H1 (cell line): ENCODE data around the gene LPP. TPM values are rescaled to one million over a fixed set of nuclear protein-coding genes. Genes with fewer than 3 reads are reported as not detected.

Experiments used
- CTCF ChIA-PET: fragments of 300-600 bp; sonication (Branson Sonifier 250); formaldehyde crosslinking; loops from one replicate; lab custom pipeline; 2021; ENCODE audit not compliant: partially characterized antibody; lab: Charles Lee
- POLR2A ChIA-PET: fragments of 300-600 bp; sonication (Branson Sonifier 250); formaldehyde crosslinking; loops from one replicate; lab custom pipeline; 2021; ENCODE audit warnings: inconsistent platforms; ENCODE audit not compliant: partially characterized antibody; lab: Charles Lee
- DNase-seq, 2 experiments: peaks; one replicate each; pipeline versions ENCODE4 v3.0.0 to v3.0.0-alpha.2; 2010 to 2022; ENCODE audit warnings: low spot score in 2 of 2, low read depth in 1 of 2, mixed read lengths in 1 of 2
- FAIRE-seq: peaks from 2 replicates; lab custom pipeline; 2011; peaks lifted over from hg19 to GRCh38; lab: Jason Lieb, UNC
- H2AFZ ChIP-seq: 2 replicates; pipeline ENCODE4 v1.8.1; 2012; ENCODE audit warnings: low read length, inconsistent platforms
- H2AK5ac ChIP-seq: 2 replicates; pipeline ENCODE4 v1.6.1; 2013; ENCODE audit warnings: low read depth, low read length
- H2BK120ac ChIP-seq: replicated peaks from 2 replicates; pipeline ENCODE3; 2013; ENCODE audit warnings: low read depth, low read length, inconsistent platforms
- H2BK12ac ChIP-seq: 2 replicates; pipeline ENCODE4 v1.6.1; 2013; ENCODE audit warnings: low read depth, low read length
- H2BK15ac ChIP-seq: 2 replicates; pipeline ENCODE4 v1.6.1; 2013; ENCODE audit warnings: low read length
- H2BK20ac ChIP-seq: 2 replicates; pipeline ENCODE4 v1.6.1; 2013; ENCODE audit warnings: low read length
- H2BK5ac ChIP-seq: 2 replicates; pipeline ENCODE4 v1.6.1; 2013; ENCODE audit warnings: low read depth, low read length
- H3K14ac ChIP-seq: 2 replicates; pipeline ENCODE4 v1.6.1; 2013; ENCODE audit warnings: inconsistent platforms; ENCODE audit not compliant: insufficient read length
- H3K18ac ChIP-seq: 2 replicates; pipeline ENCODE4 v1.6.1; 2013; ENCODE audit warnings: low read length; ENCODE audit errors: extremely low read depth
- H3K23ac ChIP-seq: 2 replicates; pipeline ENCODE4 v1.6.1; 2013; ENCODE audit warnings: inconsistent platforms; ENCODE audit not compliant: insufficient read length
- H3K23me2 ChIP-seq: 2 replicates; pipeline ENCODE4 v1.6.1; 2013; ENCODE audit warnings: low read depth, low read length
- H3K27ac ChIP-seq: 2 replicates; pipeline ENCODE4 v1.6.1; 2011; ENCODE audit warnings: low read depth, low read length, inconsistent platforms
- H3K27me3 ChIP-seq, 4 experiments: replicated peaks in 1 of 4; 1 replicate in 1 of 4; 2 replicates in 3 of 4; pipeline versions ENCODE4 v1.6.1 to v1.8.1; 2011 to 2013; ENCODE audit warnings: low read length in 3 of 4, mild to moderate bottlenecking in 3 of 4, inconsistent platforms in 2 of 4, mixed read lengths in 2 of 4, moderate library complexity in 1 of 4; ENCODE audit not compliant: control insufficient read depth in 3 of 4, insufficient read depth in 3 of 4; ENCODE audit errors: extremely low read depth in 1 of 4
- H3K36me3 ChIP-seq, 4 experiments: 2 replicates each; pipeline versions ENCODE4 v1.6.1 to v1.8.1; 2011 to 2013; ENCODE audit warnings: mild to moderate bottlenecking in 4 of 4, low read length in 3 of 4, moderate library complexity in 2 of 4, control low read depth in 1 of 4, inconsistent platforms in 1 of 4; ENCODE audit not compliant: insufficient read depth in 4 of 4, control insufficient read depth in 2 of 4
- H3K4ac ChIP-seq: replicated peaks from 2 replicates; pipeline ENCODE3; 2013; ENCODE audit warnings: low read length, low read depth, mixed read lengths, inconsistent platforms; ENCODE audit not compliant: insufficient read length
- H3K4me1 ChIP-seq, 4 experiments: replicated peaks in 1 of 4; 1 replicate in 1 of 4; 2 replicates in 3 of 4; pipeline versions ENCODE4 v1.6.1 to v1.8.1; 2011 to 2013; ENCODE audit warnings: low read length in 3 of 4, inconsistent platforms in 2 of 4, mixed read lengths in 1 of 4; ENCODE audit not compliant: insufficient read depth in 4 of 4, control insufficient read depth in 3 of 4
- H3K4me2 ChIP-seq, 2 experiments: 2 replicates each; pipeline versions ENCODE4 v1.6.1 to v1.8.1; 2011 to 2013; ENCODE audit warnings: low read depth in 2 of 2, low read length in 2 of 2, control low read depth in 1 of 2, inconsistent platforms in 1 of 2, mild to moderate bottlenecking in 1 of 2; ENCODE audit not compliant: insufficient read depth in 1 of 2
- H3K4me3 ChIP-seq, 4 experiments: fragments of 200-600, 300-600 bp in 1 of 4; sonication (generic), shearing (Covaris generic), sonication (Bioruptor Twin) in 1 of 4; 2 replicates each; pipeline versions ENCODE4 v1.5.1 to v1.8.1; 2011 to 2016; ENCODE audit warnings: low read length in 4 of 4, low read depth in 3 of 4, control low read depth in 2 of 4, inconsistent platforms in 2 of 4, mild to moderate bottlenecking in 2 of 4, mixed read lengths in 1 of 4, moderate library complexity in 1 of 4; ENCODE audit not compliant: insufficient read depth in 2 of 4; ENCODE audit errors: extremely low read depth in 1 of 4
- H3K56ac ChIP-seq: replicated peaks from 2 replicates; pipeline ENCODE3; 2013; ENCODE audit warnings: low read depth, mild to moderate bottlenecking, mixed read lengths, low read length, inconsistent platforms; ENCODE audit not compliant: insufficient read length
- H3K79me1 ChIP-seq: 2 replicates; pipeline ENCODE4 v1.6.1; 2013; ENCODE audit warnings: low read depth, low read length, control low read depth
- H3K79me2 ChIP-seq, 2 experiments: 2 replicates each; pipeline versions ENCODE4 v1.6.1 to v1.8.1; 2012 to 2013; ENCODE audit warnings: low read length in 2 of 2, mild to moderate bottlenecking in 2 of 2, inconsistent platforms in 1 of 2; ENCODE audit not compliant: insufficient read depth in 2 of 2, control insufficient read depth in 1 of 2
- H3K9ac ChIP-seq, 4 experiments: replicated peaks in 1 of 4; 1 replicate in 1 of 4; 2 replicates in 3 of 4; pipeline versions ENCODE4 v1.6.1 to v1.8.1; 2011 to 2013; ENCODE audit warnings: low read depth in 3 of 4, low read length in 3 of 4, control low read depth in 2 of 4, mild to moderate bottlenecking in 2 of 4, moderate library complexity in 2 of 4, inconsistent platforms in 1 of 4; ENCODE audit errors: extremely low read depth in 1 of 4
- H3K9me3 ChIP-seq, 2 experiments: 2 replicates each; pipeline versions ENCODE4 v1.6.1 to v1.8.1; 2012 to 2013; ENCODE audit warnings: mild to moderate bottlenecking in 2 of 2, moderate library complexity in 2 of 2, control low read depth in 1 of 2, inconsistent platforms in 1 of 2, low read depth in 1 of 2, low read length in 1 of 2, mixed read lengths in 1 of 2; ENCODE audit not compliant: insufficient read depth in 2 of 2
- H4K20me1 ChIP-seq, 2 experiments: replicated peaks in 1 of 2; 2 replicates each; pipeline versions ENCODE3 to v1.8.1; 2011 to 2013; ENCODE audit warnings: inconsistent platforms in 2 of 2, low read length in 2 of 2, mild to moderate bottlenecking in 1 of 2; ENCODE audit not compliant: insufficient read depth in 2 of 2, control insufficient read depth in 1 of 2
- H4K5ac ChIP-seq: 2 replicates; pipeline ENCODE4 v1.6.1; 2013; ENCODE audit warnings: low read length, low read depth, mixed read lengths, inconsistent platforms; ENCODE audit not compliant: insufficient read length
- H4K8ac ChIP-seq: 2 replicates; pipeline ENCODE4 v1.8.0; 2013; ENCODE audit warnings: mild to moderate bottlenecking, moderate library complexity, low read length, inconsistent platforms; ENCODE audit not compliant: insufficient read depth; ENCODE audit errors: extremely low read depth
- H4K91ac ChIP-seq: replicated peaks from 2 replicates; pipeline ENCODE3; 2013; ENCODE audit warnings: low read length, mixed read lengths, inconsistent platforms; ENCODE audit not compliant: insufficient read length
- CBX5 ChIP-seq: fragments of 300-800, 300-1000 bp; sonication (generic); IDR thresholded peaks from 2 replicates; pipeline ENCODE4 v1.7.1; 2016; ENCODE audit warnings: antibody characterized with exemption, low read length, low read depth
- EGR1 ChIP-seq: IDR thresholded peaks from 2 replicates; pipeline ENCODE4 v1.6.1; 2011; ENCODE audit warnings: low read depth, low read length, borderline replicate concordance
- EZH2 ChIP-seq: fragments of 200-600 bp; sonication (generic); IDR thresholded peaks from 2 replicates; pipeline ENCODE4 v1.7.1; 2012; ENCODE audit warnings: low read depth, mild to moderate bottlenecking, moderate library complexity, low read length, inconsistent platforms; ENCODE audit not compliant: severe bottlenecking
- HDAC6 ChIP-seq: IDR thresholded peaks from one replicate; pipeline ENCODE4 v1.7.1; 2012; ENCODE audit warnings: low read depth, mild to moderate bottlenecking, inconsistent platforms, low read length, moderate library complexity
- JUN ChIP-seq: IDR thresholded peaks from 2 replicates; pipeline ENCODE4 v1.6.1; 2011; ENCODE audit warnings: low read depth, mild to moderate bottlenecking, improper control_type of control experiment, low read length
- KDM1A ChIP-seq: fragments of 200-600, 300-600 bp; sonication (generic); IDR thresholded peaks from 2 replicates; pipeline ENCODE4 v1.7.1; 2016; ENCODE audit warnings: mild to moderate bottlenecking, low read length, borderline replicate concordance
- NANOG ChIP-seq: IDR thresholded peaks from 2 replicates; pipeline ENCODE4 v1.6.1; 2011; ENCODE audit warnings: low read length, low read depth, mild to moderate bottlenecking, inconsistent platforms; ENCODE audit not compliant: insufficient read depth, poor library complexity, severe bottlenecking
- NRF1 ChIP-seq: IDR thresholded peaks from 2 replicates; pipeline ENCODE4 v1.6.1; 2011; ENCODE audit warnings: mild to moderate bottlenecking, low read depth, low read length, improper control_type of control experiment
- POLR2A ChIP-seq, 2 experiments: IDR thresholded peaks; 1 replicate in 1 of 2; 2 replicates in 1 of 2; pipeline ENCODE4 v1.6.1; 2011; ENCODE audit warnings: low read depth in 2 of 2, low read length in 2 of 2, mild to moderate bottlenecking in 2 of 2; ENCODE audit errors: control extremely low read depth in 1 of 2
- RAD21 ChIP-seq, 2 experiments: IDR thresholded peaks in 1 of 2; conservative IDR thresholded peaks in 1 of 2; 2 replicates each; pipeline ENCODE4 v1.6.1; 2011; ENCODE audit warnings: low read depth in 2 of 2, low read length in 2 of 2, improper control_type of control experiment in 1 of 2, inconsistent platforms in 1 of 2, mild to moderate bottlenecking in 1 of 2, moderate library complexity in 1 of 2
- RBBP5 ChIP-seq: IDR thresholded peaks from 2 replicates; pipeline ENCODE4 v1.7.1; 2012; ENCODE audit warnings: low read depth, mild to moderate bottlenecking, inconsistent platforms, low read length, moderate library complexity, borderline replicate concordance
- RNF2 ChIP-seq: fragments of 200-900, 300-1000 bp; sonication (generic); IDR thresholded peaks from 2 replicates; pipeline ENCODE4 v1.7.1; 2016; ENCODE audit warnings: borderline replicate concordance, low read depth, mild to moderate bottlenecking, antibody characterized with exemption, low read length; ENCODE audit not compliant: poor library complexity, severe bottlenecking; ENCODE audit errors: missing control alignments
- SAP30 ChIP-seq: fragments of 300-600 bp; sonication (generic); IDR thresholded peaks from 2 replicates; pipeline ENCODE4 v1.7.1; 2012; ENCODE audit warnings: low read length, moderate library complexity, mild to moderate bottlenecking, inconsistent platforms; ENCODE audit not compliant: insufficient read depth, insufficient replicate concordance
- YY1 ChIP-seq: IDR thresholded peaks from 2 replicates; pipeline ENCODE4 v1.6.1; 2011; ENCODE audit warnings: low read depth, mild to moderate bottlenecking, low read length
- WGBS, 2 experiments: shearing (Covaris generic) in 1 of 2; methylation state at CpG; one replicate each; pipeline versions ENCODE4 v1.1.6 to v1.1.7; 2013 to 2015; ENCODE audit warnings: low lambda C conversion rate in 2 of 2, mixed read lengths in 2 of 2, inconsistent platforms in 1 of 2, low coverage in 1 of 2, missing lambda C conversion rate in 1 of 2; ENCODE audit not compliant: insufficient replicate concordance in 2 of 2, insufficient coverage in 1 of 2, insufficient read length in 1 of 2; ENCODE audit errors: extremely low coverage in 1 of 2, missing lambda C conversion rate in 1 of 2; 5-methylcytosine and 5-hydroxymethylcytosine counted together
- polyA plus RNA-seq, 7 experiments: library from polyadenylated mRNA; depleted of rRNA in 3 of 7; stranded (reverse) in 5 of 7; unstranded in 2 of 7; fragments of >200 nt in 5 of 7; fragments of 200-250 nt in 2 of 7; gene quantifications; 1 replicate in 5 of 7; 2 replicates in 1 of 7; 4 replicates in 1 of 7; pipeline versions ENCODE4 v1.2.1 to v1.2.3, GENCODE V29; 2011 to 2013; ENCODE audit warnings: missing spikeins in 2 of 7, mixed read lengths in 2 of 7
- total RNA-seq: library from RNA; stranded (reverse); fragmentation: NEBNext Ultra II Directional; extraction: Animal tissue kit (Norgen Biotek cat#: 25700); gene quantifications from 2 replicates; pipeline ENCODE4 v1.2.1, GENCODE V29; 2021

Gene LPP
- total and polyA plus RNA-seq, 2 of the 8 experiments (the other 6 are each of a cell fraction or from before 2014, with no cell fraction given), result 10.0 to 53.3 TPM

DNA sequence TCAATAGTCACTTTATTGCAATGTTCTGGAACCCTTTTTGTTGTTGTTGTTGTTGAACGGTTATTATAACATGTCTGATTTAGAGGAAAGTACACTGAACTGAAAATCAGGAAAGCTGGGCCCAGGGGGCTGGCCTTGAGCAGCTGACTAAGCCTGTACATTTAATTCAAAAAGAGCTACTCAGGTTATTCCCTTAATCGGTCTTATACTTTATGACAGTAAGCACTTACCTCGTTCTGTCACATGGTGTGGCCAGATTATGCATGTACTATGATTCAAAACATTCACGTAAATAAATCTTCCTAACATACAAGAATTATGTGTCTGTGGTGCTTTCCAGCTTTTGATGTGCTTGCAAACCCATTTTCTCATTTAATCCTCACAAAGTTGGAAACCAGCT, 635.3 kb downstream of the LPP start:
- H3K4me2 ChIP-seq, result no peak overlapping the region
- H3K14ac ChIP-seq, result no peak overlapping the region
- H3K23ac ChIP-seq, result no peak overlapping the region
- H3K36me3 ChIP-seq, result no peaks in the 10 kb centered on the region
- FAIRE-seq (no peak), DNase-seq (no peak)
- no peaks in the 10 kb centered on the region for H3K79me2 ChIP-seq
- H4K20me1 ChIP-seq, result no peaks in the 10 kb centered on the region
- H4K5ac ChIP-seq, result no peak overlapping the region
- no peaks in the 10 kb centered on the region for H3K23me2 ChIP-seq
- H3K4me1 ChIP-seq, result no peaks in the 10 kb centered on the region
- H2BK15ac ChIP-seq, result no peak overlapping the region
- H3K56ac ChIP-seq, result no peak overlapping the region
- H3K27me3 ChIP-seq, result no peaks in the 10 kb centered on the region
- no peak overlapping the region for H4K8ac ChIP-seq
- H3K9ac ChIP-seq, result no peak overlapping the region
- H2BK12ac ChIP-seq, result no peak overlapping the region
- no peak overlapping the region for H2BK120ac ChIP-seq
- POLR2A ChIA-PET, result no interaction called here
- 87% methylated on average over 4 of the region's 4 CpGs; no CpG with 5 or more reads in 1 of the 2 experiments for WGBS, 2 experiments
- no peak overlapping the region for H2AFZ ChIP-seq
- no peak overlapping the region for H2BK20ac ChIP-seq
- H3K79me1 ChIP-seq, result no peaks in the 10 kb centered on the region
- no peak overlapping the region for H3K27ac ChIP-seq
- H2BK5ac ChIP-seq, result no peak overlapping the region
- H4K91ac ChIP-seq, result no peak overlapping the region
- no peak overlapping the region for H2AK5ac ChIP-seq
- no peak overlapping the region for H3K4ac ChIP-seq
- no peaks in the 10 kb centered on the region for H3K9me3 ChIP-seq
- H3K4me3 ChIP-seq, result no peak overlapping the region
- no peak overlapping the region for H3K18ac ChIP-seq
- CTCF ChIA-PET, result interaction anchor here (0.8 to 0.9 kb wide), 2 partner anchors 9 to 11 kb away, joined by 3 read pairs; no protein-coding TSS in a partner anchor
- TF ChIP-seq EZH2 (no peak), CBX5 (no peak), RAD21 (IDR thresholded peaks at IDR 0.05 in 1 of 2, conservative IDR thresholded peaks at IDR 0.05 in 1 of 2; ENCODE audit: low read depth in 2 of 2, low read length in 2 of 2) (no peak), HDAC6 (no peak), EGR1 (no peak), NRF1 (no peak), POLR2A (IDR thresholded peaks at IDR 0.05; ENCODE audit: control extremely low read depth in 1 of 2, low read depth in 2 of 2, low read length in 2 of 2) (no peak), RNF2 (no peak), NANOG (no peak), JUN (no peak), SAP30 (no peak), YY1 (no peak), KDM1A (no peak), RBBP5 (no peak)
